ENCODE data around the gene CTSH.

The CTSH gene

GRCh38 chr15:78977591-78978347 lies 32.9 kb upstream of the CTSH start:
- no peak for DNase-seq (ENCODE audit: low read depth in 4 of 4, low spot score in 1 of 4)

- DNase-seq (ENCODE audit: low read depth in 4 of 4, low spot score in 1 of 4): no peak
Observed at GRCh38 chr15:78977091-78977571, 32.3 kb upstream of the CTSH start.

GRCh38 chr15:78976691-78977090 lies 31.8 kb upstream of the CTSH start:
- no peak for DNase-seq (ENCODE audit: low read depth in 4 of 4, low spot score in 1 of 4)

GRCh38 chr15:78974272-78974918 lies 29.5 kb upstream of the CTSH start:
- no peak for DNase-seq (ENCODE audit: low read depth in 4 of 4, low spot score in 1 of 4)

GRCh38 chr15:78969687-78970349 lies 25.0 kb upstream of the CTSH start:
- no peak for DNase-seq (ENCODE audit: low read depth in 4 of 4, low spot score in 1 of 4)

GRCh38 chr15:78968539-78969271 lies 23.9 kb upstream of the CTSH start:
- DNase-seq (ENCODE audit: low read depth in 4 of 4, low spot score in 1 of 4): no peak

- DNase-seq (ENCODE audit: low read depth in 4 of 4, low spot score in 1 of 4): no peak
Observed at GRCh38 chr15:78968114-78968513, 23.3 kb upstream of the CTSH start.

GRCh38 chr15:78960308-78960707 lies 15.5 kb upstream of the CTSH start:
- no peak for DNase-seq (ENCODE audit: low read depth in 4 of 4, low spot score in 1 of 4)

GRCh38 chr15:78959360-78959759 lies 14.5 kb upstream of the CTSH start:
- DNase-seq (ENCODE audit: low read depth in 4 of 4, low spot score in 1 of 4): no peak

GRCh38 chr15:78957416-78958093 lies 12.7 kb upstream of the CTSH start:
- no peak for DNase-seq (ENCODE audit: low read depth in 4 of 4, low spot score in 1 of 4)

- no peak for DNase-seq (ENCODE audit: low read depth in 4 of 4, low spot score in 1 of 4)
Observed at GRCh38 chr15:78956937-78957336, 12.1 kb upstream of the CTSH start.

GRCh38 chr15:78955355-78955754 lies 10.5 kb upstream of the CTSH start:
- no peak for DNase-seq (ENCODE audit: low read depth in 4 of 4, low spot score in 1 of 4)

- no peak for DNase-seq (ENCODE audit: low read depth in 4 of 4, low spot score in 1 of 4)
Observed at GRCh38 chr15:78951841-78952238, 7.0 kb upstream of the CTSH start.

GRCh38 chr15:78950902-78951840 lies 6.3 kb upstream of the CTSH start:
- no peak for DNase-seq (ENCODE audit: low read depth in 4 of 4, low spot score in 1 of 4)

- DNase-seq (ENCODE audit: low read depth in 4 of 4, low spot score in 1 of 4): no peak
Observed at GRCh38 chr15:78950343-78950742, 5.5 kb upstream of the CTSH start.

GRCh38 chr15:78949461-78949860 lies 4.6 kb upstream of the CTSH start:
- DNase-seq (ENCODE audit: low read depth in 4 of 4, low spot score in 1 of 4): no peak

- DNase-seq (ENCODE audit: low read depth in 4 of 4, low spot score in 1 of 4): no peak
Observed at GRCh38 chr15:78947506-78947905, 2.7 kb upstream of the CTSH start.

GRCh38 chr15:78946493-78946892 lies 1.6 kb upstream of the CTSH start:
- DNase-seq (ENCODE audit: low read depth in 4 of 4, low spot score in 1 of 4): no peak

GRCh38 chr15:78944202-78944625 lies 632 bp downstream of the CTSH start:
- no peak for DNase-seq (ENCODE audit: low read depth in 4 of 4, low spot score in 1 of 4)

GRCh38 chr15:78943692-78944091 lies 1.2 kb downstream of the CTSH start:
- no peak for DNase-seq (ENCODE audit: low read depth in 4 of 4, low spot score in 1 of 4)

All from stimulated activated CD4-positive, alpha-beta T cell treated with anti-CD3 and anti-CD28 coated beads, Interleukin-1b, Interleukin-23, amount 100 ng/mL, for 24 hours (primary cell).